HCT116 (cell line): ENCODE results near the gene HNMT. TPM values are rescaled to one million over a fixed set of nuclear protein-coding genes. Genes with fewer than 3 reads are reported as not detected.

Experiments
- ATAC-seq: fragments of 200-7000 bp; cut with Tn5 transposase; 2 replicates; pipeline ENCODE4 v1.9.1; 2020; ENCODE audit warnings: mild to moderate bottlenecking, moderate library complexity
- BruUV-seq: library from RNA; stranded (reverse); fragments of 400-500 nt; replicated peaks from 2 replicates; lab custom pipeline; 2021; lab: Mats Ljungman, UMichigan
- CTCF ChIA-PET: fragments of 300-600 bp; sonication (Branson Sonifier 250); formaldehyde crosslinking; loops from one replicate; lab custom pipeline; 2021; ENCODE audit warnings: antibody characterized with exemption; lab: Charles Lee
- POLR2A ChIA-PET: fragments of 300-600, 350-600 bp; sonication (Branson Sonifier 250); formaldehyde crosslinking; loops from one replicate; lab custom pipeline; 2021; ENCODE audit warnings: antibody characterized with exemption; lab: Charles Lee
- RAD21 ChIA-PET, 2 experiments: fragments of 300-600 bp; sonication (Branson Sonifier 250); formaldehyde crosslinking; loops; one replicate each; lab custom pipeline; 2023; ENCODE audit warnings: low total read pairs in 2 of 2; ENCODE audit not compliant: uncharacterized antibody in 2 of 2, unreplicated experiment in 2 of 2, low non-redundant PET in 1 of 2; lab: Charles Lee
- DNase-seq: peaks from one replicate; pipeline ENCODE4 v3.0.0-alpha.2; 2010; ENCODE audit warnings: low read depth, low spot score
- H2AFZ ChIP-seq: fragments of 200-600 bp; shearing (Covaris generic), sonication (generic); 2 replicates; pipeline ENCODE4 v1.6.1; 2017; ENCODE audit warnings: low read depth, mixed run types, mixed read lengths, antibody characterized with exemption, low read length; ENCODE audit not compliant: poor library complexity, severe bottlenecking
- H3K27ac ChIP-seq: 2 replicates; pipeline ENCODE4 v1.5.1; 2012; ENCODE audit warnings: low read depth, low read length
- H3K27me3 ChIP-seq: fragments of 200-600 bp; sonication (generic); 2 replicates; pipeline ENCODE4 v1.6.1; 2016; ENCODE audit warnings: mixed run types, low read length, mixed read lengths; ENCODE audit not compliant: insufficient read depth
- H3K36me3 ChIP-seq, 2 experiments: fragments of 200-500 bp in 1 of 2; fragments of 200-600 bp in 1 of 2; sonication (Bioruptor generic) in 1 of 2; sonication (generic) in 1 of 2; 2 replicates each; pipeline versions ENCODE4 v1.5.1 to v1.6.1; 2014 to 2016; ENCODE audit warnings: low read length in 2 of 2, inconsistent platforms in 1 of 2, mixed read lengths in 1 of 2, mixed run types in 1 of 2; ENCODE audit not compliant: insufficient read depth in 2 of 2, control insufficient read depth in 1 of 2
- H3K4me1 ChIP-seq, 2 experiments: fragments of 200-600 bp in 1 of 2; sonication (generic) in 1 of 2; 2 replicates each; pipeline versions ENCODE4 v1.5.1 to v1.6.1; 2012 to 2017; ENCODE audit warnings: low read length in 2 of 2, inconsistent platforms in 1 of 2, mild to moderate bottlenecking in 1 of 2, mixed read lengths in 1 of 2, mixed run types in 1 of 2, moderate library complexity in 1 of 2; ENCODE audit not compliant: insufficient read depth in 2 of 2, control insufficient read depth in 1 of 2
- H3K4me2 ChIP-seq: fragments of 200-600 bp; sonication (generic); 2 replicates; pipeline ENCODE4 v1.6.1; 2017; ENCODE audit warnings: mixed run types, low read length, mixed read lengths
- H3K4me3 ChIP-seq, 2 experiments: fragments of 200-600 bp in 1 of 2; sonication (generic) in 1 of 2; replicated peaks in 1 of 2; 2 replicates each; pipeline ENCODE4 v1.5.1; 2011 to 2016; ENCODE audit warnings: low read length in 2 of 2, control low read depth in 1 of 2, low read depth in 1 of 2, mild to moderate bottlenecking in 1 of 2, mixed read lengths in 1 of 2, mixed run types in 1 of 2
- H3K79me2 ChIP-seq: fragments of 200-600 bp; sonication (generic); 2 replicates; pipeline ENCODE4 v1.6.1; 2017; ENCODE audit warnings: mild to moderate bottlenecking, mixed run types, low read length, moderate library complexity, mixed read lengths; ENCODE audit not compliant: insufficient read depth
- H3K9ac ChIP-seq: fragments of 200-600 bp; sonication (generic); 2 replicates; pipeline ENCODE4 v1.6.1; 2016; ENCODE audit warnings: low read length, mixed read lengths
- H3K9me2 ChIP-seq: fragments of 200-600 bp; sonication (generic), shearing (Covaris generic); 2 replicates; pipeline ENCODE4 v1.6.1; 2017; ENCODE audit warnings: mixed run types, mild to moderate bottlenecking, moderate library complexity; ENCODE audit not compliant: insufficient read depth
- H3K9me3 ChIP-seq, 2 experiments: fragments of 200-500 bp in 1 of 2; fragments of 200-600 bp in 1 of 2; sonication (Bioruptor generic) in 1 of 2; sonication (generic) in 1 of 2; 2 replicates each; pipeline ENCODE4 v1.6.1; 2014 to 2017; ENCODE audit warnings: low read length in 2 of 2, mixed read lengths in 2 of 2, inconsistent platforms in 1 of 2, low read depth in 1 of 2, mild to moderate bottlenecking in 1 of 2, mixed run types in 1 of 2, moderate library complexity in 1 of 2; ENCODE audit not compliant: control insufficient read depth in 1 of 2, insufficient read depth in 1 of 2
- H4K20me1 ChIP-seq: fragments of 200-600 bp; sonication (generic), shearing (Covaris generic); 2 replicates; pipeline ENCODE4 v1.6.1; 2017; ENCODE audit warnings: mixed run types, mild to moderate bottlenecking, moderate library complexity; ENCODE audit not compliant: insufficient read depth
- CEBPB ChIP-seq: IDR thresholded peaks from 2 replicates; pipeline ENCODE4 v1.6.1; 2012; ENCODE audit warnings: low read depth
- EGR1 ChIP-seq: IDR thresholded peaks from 2 replicates; pipeline ENCODE4 v1.6.1; 2012; ENCODE audit warnings: low read depth
- ELF1 ChIP-seq: IDR thresholded peaks from 2 replicates; pipeline ENCODE4 v1.6.1; 2012; ENCODE audit warnings: low read depth, borderline replicate concordance
- EZH2 ChIP-seq: fragments of 200-600 bp; sonication (generic); IDR thresholded peaks from 2 replicates; pipeline ENCODE4 v1.6.1; 2017; ENCODE audit warnings: antibody characterized with exemption, mixed run types
- EZH2phosphoT487 ChIP-seq: fragments of 200-600 bp; IDR thresholded peaks from 2 replicates; pipeline ENCODE4 v1.6.1; 2018; ENCODE audit warnings: antibody characterized with exemption, borderline replicate concordance
- FOSL1 ChIP-seq: IDR thresholded peaks from 2 replicates; pipeline ENCODE4 v1.6.1; 2012; ENCODE audit warnings: low read depth
- POLR2A ChIP-seq: IDR thresholded peaks from 2 replicates; pipeline ENCODE4 v1.7.0; 2011; ENCODE audit warnings: borderline replicate concordance; ENCODE audit not compliant: insufficient read depth, insufficient read length; ENCODE audit errors: extremely low read depth
- RAD21 ChIP-seq: IDR thresholded peaks from 2 replicates; pipeline ENCODE4 v1.6.1; 2012; ENCODE audit warnings: low read depth, mild to moderate bottlenecking
- SIN3A ChIP-seq: IDR thresholded peaks from 2 replicates; pipeline ENCODE4 v1.6.1; 2012; ENCODE audit warnings: low read depth
- SRF ChIP-seq: IDR thresholded peaks from 2 replicates; pipeline ENCODE4 v1.6.1; 2012; ENCODE audit warnings: low read depth
- intact Hi-C: fragments of 100-400 bp; cut with micrococcal nuclease; formaldehyde crosslinking; loops from 2 replicates; pipeline ENCODE4 v1.10.0; 2022
- total RNA-seq: library from RNA; stranded (reverse); gene quantifications from one replicate; pipeline ENCODE4 v1.2.1, GENCODE V29; 2021; ENCODE audit not compliant: unreplicated experiment
- TF ChIP-seq, protein P1 (sequence below): IDR thresholded peaks from 2 replicates; pipeline ENCODE4 v1.6.1; 2012
- TF ChIP-seq, protein P2 (sequence below): IDR thresholded peaks from 2 replicates; pipeline ENCODE4 v1.6.1; 2011; ENCODE audit warnings: mild to moderate bottlenecking, low read length, moderate library complexity; ENCODE audit not compliant: insufficient replicate concordance; ENCODE audit errors: extremely low read depth

HNMT gene
- total RNA-seq, 1 experiment from 2014 or later: not detected

DNA sequence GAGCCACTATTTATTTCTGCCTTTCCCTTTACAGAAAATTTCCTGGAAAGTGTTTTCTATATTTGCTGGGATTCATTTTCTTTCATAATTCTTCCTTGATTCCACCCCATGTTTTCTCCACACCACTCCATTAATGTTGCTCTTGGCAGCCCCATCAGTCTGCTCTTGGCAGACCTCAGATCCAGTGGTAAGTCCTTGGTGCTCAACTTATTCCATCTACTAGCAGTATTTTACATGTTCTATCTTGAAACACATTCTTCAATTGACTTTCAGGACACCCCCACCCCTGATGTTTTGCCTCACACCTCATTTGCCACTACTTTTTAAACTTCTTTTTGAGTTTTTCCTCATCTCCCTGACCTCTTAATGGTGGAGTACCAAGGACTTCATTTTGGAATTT lies 65.0 kb downstream of the HNMT start:
- ChIA-PET CTCF (no interaction called here), POLR2A (no interaction called here), RAD21 (no interaction called here)
- Histone ChIP-seq H3K27ac (no peak overlapping the region), H3K9me3 (no peaks in the 10 kb centered on the region), H3K4me3 (no peak overlapping the region), H3K36me3 (no peaks in the 10 kb centered on the region), H3K9me2 (no peaks in the 10 kb centered on the region), H2AFZ (no peak overlapping the region), H3K4me1 (no peaks in the 10 kb centered on the region), H4K20me1 (no peaks in the 10 kb centered on the region), H3K9ac (no peak overlapping the region), H3K79me2 (no peaks in the 10 kb centered on the region), H3K4me2 (no peak overlapping the region), H3K27me3 (no peaks in the 10 kb centered on the region)
- no peak for ATAC-seq
- no peak for DNase-seq
- TF ChIP-seq EGR1 (no peak), EZH2 (no peak), EZH2phosphoT487 (no peak), SIN3A (no peak), ELF1 (no peak), POLR2A (no peak), RAD21 (no peak), CEBPB (no peak), SRF (no peak), FOSL1 (no peak)
- TF ChIP-seq, protein P1, sequence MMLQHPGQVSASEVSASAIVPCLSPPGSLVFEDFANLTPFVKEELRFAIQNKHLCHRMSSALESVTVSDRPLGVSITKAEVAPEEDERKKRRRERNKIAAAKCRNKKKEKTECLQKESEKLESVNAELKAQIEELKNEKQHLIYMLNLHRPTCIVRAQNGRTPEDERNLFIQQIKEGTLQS: no peak
- TF ChIP-seq, protein P2, sequence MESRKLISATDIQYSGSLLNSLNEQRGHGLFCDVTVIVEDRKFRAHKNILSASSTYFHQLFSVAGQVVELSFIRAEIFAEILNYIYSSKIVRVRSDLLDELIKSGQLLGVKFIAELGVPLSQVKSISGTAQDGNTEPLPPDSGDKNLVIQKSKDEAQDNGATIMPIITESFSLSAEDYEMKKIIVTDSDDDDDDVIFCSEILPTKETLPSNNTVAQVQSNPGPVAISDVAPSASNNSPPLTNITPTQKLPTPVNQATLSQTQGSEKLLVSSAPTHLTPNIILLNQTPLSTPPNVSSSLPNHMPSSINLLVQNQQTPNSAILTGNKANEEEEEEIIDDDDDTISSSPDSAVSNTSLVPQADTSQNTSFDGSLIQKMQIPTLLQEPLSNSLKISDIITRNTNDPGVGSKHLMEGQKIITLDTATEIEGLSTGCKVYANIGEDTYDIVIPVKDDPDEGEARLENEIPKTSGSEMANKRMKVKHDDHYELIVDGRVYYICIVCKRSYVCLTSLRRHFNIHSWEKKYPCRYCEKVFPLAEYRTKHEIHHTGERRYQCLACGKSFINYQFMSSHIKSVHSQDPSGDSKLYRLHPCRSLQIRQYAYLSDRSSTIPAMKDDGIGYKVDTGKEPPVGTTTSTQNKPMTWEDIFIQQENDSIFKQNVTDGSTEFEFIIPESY: no peak
- no TSS peak for BruUV-seq
- intact Hi-C loops: no loop called here
